Neural progenitor cell (in vitro differentiated cells): ENCODE measurements around the gene ZNF503.

ENCODE experiments used
- CTCF ChIP-seq: fragments of 200-600 bp; sonication (generic); IDR thresholded peaks from 2 replicates; pipeline ENCODE4 v1.5.1; 2017; ENCODE audit warnings: antibody characterized with exemption, mild to moderate bottlenecking
- EZH2 ChIP-seq: fragments of 200-600 bp; sonication (generic); IDR thresholded peaks from 2 replicates; pipeline ENCODE4 v1.6.1; 2017; ENCODE audit warnings: antibody characterized with exemption, mild to moderate bottlenecking, moderate library complexity

- TF ChIP-seq CTCF (no peak), EZH2 (no peak)
Measured at GRCh38 chr10:75357500-75357899, 44.1 kb downstream of the ZNF503 start.
